H9 (cell line): Measurements from ENCODE around the gene TRPV6. TPM values are rescaled to one million over a fixed set of nuclear protein-coding genes. Genes with fewer than 3 reads are reported as not detected.
A peak's percentile ranks its signal among the peaks of the same experiment; 100 is the strongest.

Experiments
- DNase-seq: peaks from one replicate; pipeline ENCODE4 v3.0.0-alpha.2; 2017
- H2AFZ ChIP-seq: one replicate; pipeline ENCODE4 v1.6.1; 2013; ENCODE audit warnings: mild to moderate bottlenecking, low read length, control low read depth, moderate library complexity
- H2AK5ac ChIP-seq: 2 replicates; pipeline ENCODE4 v1.6.1; 2013; ENCODE audit warnings: low read length, control low read depth, mixed read lengths; ENCODE audit not compliant: insufficient read length
- H2BK120ac ChIP-seq: one replicate; pipeline ENCODE4 v1.6.1; 2013; ENCODE audit warnings: low read depth, mild to moderate bottlenecking, low read length, control low read depth, inconsistent platforms; ENCODE audit not compliant: poor library complexity, severe bottlenecking
- H2BK12ac ChIP-seq: 2 replicates; pipeline ENCODE4 v1.6.1; 2013; ENCODE audit warnings: low read length, control low read depth, mixed read lengths, low read depth; ENCODE audit not compliant: insufficient read length
- H2BK15ac ChIP-seq: 2 replicates; pipeline ENCODE4 v1.6.1; 2013; ENCODE audit warnings: low read depth, low read length, control low read depth
- H2BK20ac ChIP-seq: one replicate; pipeline ENCODE4 v1.6.1; 2013; ENCODE audit warnings: low read depth, mild to moderate bottlenecking, low read length, control low read depth, inconsistent platforms; ENCODE audit not compliant: poor library complexity, severe bottlenecking
- H2BK5ac ChIP-seq: 2 replicates; pipeline ENCODE4 v1.6.1; 2013; ENCODE audit warnings: low read length, control low read depth, mixed read lengths; ENCODE audit not compliant: insufficient read length
- H3K14ac ChIP-seq: 2 replicates; pipeline ENCODE4 v1.6.1; 2013; ENCODE audit warnings: low read length, control low read depth; ENCODE audit not compliant: insufficient read depth
- H3K18ac ChIP-seq: 2 replicates; pipeline ENCODE4 v1.6.1; 2013; ENCODE audit warnings: low read depth, mild to moderate bottlenecking, mixed read lengths, low read length, control low read depth; ENCODE audit not compliant: insufficient read length
- H3K23ac ChIP-seq: 2 replicates; pipeline ENCODE4 v1.6.1; 2013; ENCODE audit warnings: low read length, control low read depth, mixed read lengths, low read depth; ENCODE audit not compliant: insufficient read length
- H3K23me2 ChIP-seq: 2 replicates; pipeline ENCODE4 v1.6.1; 2013; ENCODE audit warnings: low read depth, mild to moderate bottlenecking, mixed read lengths, low read length, control low read depth; ENCODE audit not compliant: insufficient read length, poor library complexity, severe bottlenecking
- H3K27ac ChIP-seq: 2 replicates; pipeline ENCODE4 v1.5.1; 2013; ENCODE audit warnings: low read length, control low read depth, mixed read lengths, low read depth; ENCODE audit not compliant: insufficient read length
- H3K27me3 ChIP-seq: 2 replicates; pipeline ENCODE4 v1.6.1; 2013; ENCODE audit warnings: low read length, control low read depth, inconsistent platforms; ENCODE audit not compliant: insufficient read depth
- H3K4ac ChIP-seq: 2 replicates; pipeline ENCODE4 v1.6.1; 2013; ENCODE audit warnings: low read depth, mild to moderate bottlenecking, control low read depth, inconsistent platforms, low read length, moderate library complexity
- H3K4me1 ChIP-seq: 2 replicates; pipeline ENCODE4 v1.6.1; 2013; ENCODE audit warnings: low read length, control low read depth, inconsistent platforms; ENCODE audit not compliant: insufficient read depth
- H3K4me2 ChIP-seq: 2 replicates; pipeline ENCODE4 v1.6.1; 2013; ENCODE audit warnings: low read length, control low read depth, mixed read lengths; ENCODE audit not compliant: insufficient read length, insufficient read depth
- H3K56ac ChIP-seq: 2 replicates; pipeline ENCODE4 v1.6.1; 2013; ENCODE audit warnings: low read depth, mild to moderate bottlenecking, mixed read lengths, low read length, control low read depth; ENCODE audit not compliant: insufficient read length
- H3K79me1 ChIP-seq: 2 replicates; pipeline ENCODE4 v1.6.1; 2013; ENCODE audit warnings: low read depth, mild to moderate bottlenecking, moderate library complexity, low read length, control low read depth, inconsistent platforms; ENCODE audit not compliant: insufficient read depth, poor library complexity, severe bottlenecking
- H3K79me2 ChIP-seq: 2 replicates; pipeline ENCODE4 v1.6.1; 2013; ENCODE audit warnings: low read length, control low read depth, inconsistent platforms; ENCODE audit not compliant: insufficient read depth
- H3K9ac ChIP-seq: 2 replicates; pipeline ENCODE4 v1.6.1; 2013; ENCODE audit warnings: low read length, control low read depth, mixed read lengths; ENCODE audit not compliant: insufficient read length; ENCODE audit errors: extremely low read depth
- H3K9me3 ChIP-seq: one replicate; pipeline ENCODE4 v1.6.1; 2013; ENCODE audit warnings: low read depth, low read length, inconsistent platforms; ENCODE audit not compliant: control insufficient read depth
- H3T11ph ChIP-seq: one replicate; pipeline ENCODE4 v1.6.1; 2013; ENCODE audit warnings: mild to moderate bottlenecking, low read length, control low read depth, inconsistent platforms
- H4K20me1 ChIP-seq: one replicate; pipeline ENCODE4 v1.6.1; 2013; ENCODE audit not compliant: control insufficient read depth, insufficient read length, insufficient read depth
- H4K5ac ChIP-seq: 2 replicates; pipeline ENCODE4 v1.6.1; 2013; ENCODE audit warnings: low read depth, mild to moderate bottlenecking, mixed read lengths, low read length, control low read depth; ENCODE audit not compliant: insufficient read length
- H4K8ac ChIP-seq: replicated peaks from 2 replicates; pipeline ENCODE4 v1.6.1; 2013; ENCODE audit warnings: low read length, control low read depth, mixed read lengths, low read depth; ENCODE audit not compliant: insufficient read length
- H4K91ac ChIP-seq: 2 replicates; pipeline ENCODE4 v1.6.1; 2013; ENCODE audit warnings: low read depth, mild to moderate bottlenecking, moderate library complexity, mixed read lengths, low read length, control low read depth; ENCODE audit not compliant: insufficient read length
- H3K27ac Mint-ChIP-seq, 3 experiments: 2 replicates in 2 of 3; 3 replicates in 1 of 3; pipeline ENCODE4 v1.8.0; 2020 to 2021; ENCODE audit warnings: mixed read lengths in 3 of 3, mild to moderate bottlenecking in 1 of 3, moderate library complexity in 1 of 3
- H3K27me3 Mint-ChIP-seq: 2 replicates; pipeline ENCODE4 v1.8.0; 2021; ENCODE audit warnings: low read depth, mild to moderate bottlenecking, moderate library complexity, mixed read lengths
- H3K36me3 Mint-ChIP-seq, 3 experiments: 2 replicates in 2 of 3; 3 replicates in 1 of 3; pipeline ENCODE4 v1.8.0; 2020 to 2021; ENCODE audit warnings: low read depth in 3 of 3, mixed read lengths in 3 of 3; ENCODE audit not compliant: insufficient read depth in 1 of 3
- H3K4me1 Mint-ChIP-seq, 2 experiments: 2 replicates each; pipeline ENCODE4 v1.8.0; 2020; ENCODE audit warnings: mixed read lengths in 2 of 2
- H3K4me3 Mint-ChIP-seq, 2 experiments: 2 replicates in 1 of 2; 3 replicates in 1 of 2; pipeline ENCODE4 v1.8.0; 2020 to 2021; ENCODE audit warnings: mild to moderate bottlenecking in 2 of 2, mixed read lengths in 2 of 2, moderate library complexity in 1 of 2
- H3K9me3 Mint-ChIP-seq, 2 experiments: 2 replicates in 1 of 2; 3 replicates in 1 of 2; pipeline ENCODE4 v1.8.0; 2020; ENCODE audit warnings: mild to moderate bottlenecking in 2 of 2, mixed read lengths in 2 of 2, moderate library complexity in 1 of 2
- WGBS: extraction: QIAGEN DNeasy Blood & Tissue Kit; methylation state at CpG from one replicate; pipeline ENCODE4 v1.1.7; 2013; ENCODE audit warnings: missing lambda C conversion rate, low lambda C conversion rate, mixed read lengths; ENCODE audit not compliant: insufficient read length; ENCODE audit errors: extremely low coverage; 5-methylcytosine and 5-hydroxymethylcytosine counted together
- total RNA-seq: library from RNA; stranded (reverse); gene quantifications from 2 replicates; pipeline ENCODE4 v1.2.1, GENCODE V29; 2021
- TF ChIP-seq, protein P1 (sequence below): fragments of 200-600 bp; sonication (generic); conservative IDR thresholded peaks from 3 replicates; pipeline ENCODE4 v1.8.0; 2021; ENCODE audit warnings: antibody characterized with exemption, mild to moderate bottlenecking

TRPV6 gene
- total RNA-seq, 1 experiment from 2014 or later = 0.61 TPM

DNA sequence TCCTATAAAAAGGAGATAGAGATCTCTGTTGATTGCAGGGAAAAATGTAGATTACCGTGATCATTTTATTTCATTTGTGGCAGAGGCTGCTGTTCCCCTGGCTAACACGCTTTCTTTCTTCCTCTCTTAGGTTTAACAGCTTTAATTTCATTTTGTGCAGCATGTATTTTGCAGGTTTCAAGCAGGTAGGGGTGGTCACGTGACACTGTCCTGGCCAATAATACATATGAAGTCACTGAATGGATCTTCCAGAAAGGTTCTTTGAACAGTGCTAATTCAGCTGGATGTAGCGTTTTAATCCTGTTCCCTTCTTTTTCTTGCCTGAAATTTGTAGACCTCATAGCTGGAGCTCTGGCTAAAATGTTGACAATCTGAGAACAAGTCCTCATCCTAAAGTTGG lies 34.3 kb downstream of the TRPV6 start:
- Histone ChIP-seq H2AK5ac (peak overlapping the region; percentile 46), H3K14ac (no peak overlapping the region), H3T11ph (no peak overlapping the region), H2AFZ (no peak overlapping the region), H3K4me2 (no peak overlapping the region), H3K27me3 (peaks cover 4% of the 10 kb centered on the region; the same call in 1 of the 2 replicates), H2BK20ac (no peak overlapping the region), H4K5ac (no peak overlapping the region), H2BK15ac (no peak overlapping the region), H3K79me1 (no peaks in the 10 kb centered on the region), H3K27ac (no peak overlapping the region), H4K91ac (no peak overlapping the region), H3K18ac (no peak overlapping the region), H3K4me1 (peaks cover 3% of the 10 kb centered on the region; the same call in 1 of the 2 replicates), H2BK12ac (no peak overlapping the region), H3K79me2 (no peaks in the 10 kb centered on the region), H4K8ac (no peak overlapping the region), H3K9ac (no peak overlapping the region), H3K9me3 (no peaks in the 10 kb centered on the region), H3K23me2 (peaks cover 17% of the 10 kb centered on the region), H2BK120ac (no peak overlapping the region), H3K4ac (no peak overlapping the region), H3K23ac (no peak overlapping the region), H4K20me1 (no peaks in the 10 kb centered on the region), H2BK5ac (no peak overlapping the region), H3K56ac (no peak overlapping the region)
- Mint-ChIP-seq H3K27ac (no peak overlapping the region), H3K4me3 (no peak overlapping the region), H3K9me3 (no peaks in the 10 kb centered on the region; a peak in 1 of 5 replicates), H3K27me3 (peaks cover 11% of the 10 kb centered on the region), H3K4me1 (peaks cover 12 to 15% of the 10 kb centered on the region in 2 experiments), H3K36me3 (no peaks in the 10 kb centered on the region)
- WGBS = no CpG with 5 or more reads among the region's 4 CpGs
- DNase-seq = no peak
- TF ChIP-seq, protein P1, sequence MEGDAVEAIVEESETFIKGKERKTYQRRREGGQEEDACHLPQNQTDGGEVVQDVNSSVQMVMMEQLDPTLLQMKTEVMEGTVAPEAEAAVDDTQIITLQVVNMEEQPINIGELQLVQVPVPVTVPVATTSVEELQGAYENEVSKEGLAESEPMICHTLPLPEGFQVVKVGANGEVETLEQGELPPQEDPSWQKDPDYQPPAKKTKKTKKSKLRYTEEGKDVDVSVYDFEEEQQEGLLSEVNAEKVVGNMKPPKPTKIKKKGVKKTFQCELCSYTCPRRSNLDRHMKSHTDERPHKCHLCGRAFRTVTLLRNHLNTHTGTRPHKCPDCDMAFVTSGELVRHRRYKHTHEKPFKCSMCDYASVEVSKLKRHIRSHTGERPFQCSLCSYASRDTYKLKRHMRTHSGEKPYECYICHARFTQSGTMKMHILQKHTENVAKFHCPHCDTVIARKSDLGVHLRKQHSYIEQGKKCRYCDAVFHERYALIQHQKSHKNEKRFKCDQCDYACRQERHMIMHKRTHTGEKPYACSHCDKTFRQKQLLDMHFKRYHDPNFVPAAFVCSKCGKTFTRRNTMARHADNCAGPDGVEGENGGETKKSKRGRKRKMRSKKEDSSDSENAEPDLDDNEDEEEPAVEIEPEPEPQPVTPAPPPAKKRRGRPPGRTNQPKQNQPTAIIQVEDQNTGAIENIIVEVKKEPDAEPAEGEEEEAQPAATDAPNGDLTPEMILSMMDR = no peak
